GM21367 (cell line): ENCODE results near the gene BUD13.

Experiments
- ATAC-seq: cut with Tn5 transposase; IDR thresholded peaks from one replicate; pipeline ENCODE4 v1.9.1; 2021; ENCODE audit not compliant: unreplicated experiment

Gene BUD13

DNA sequence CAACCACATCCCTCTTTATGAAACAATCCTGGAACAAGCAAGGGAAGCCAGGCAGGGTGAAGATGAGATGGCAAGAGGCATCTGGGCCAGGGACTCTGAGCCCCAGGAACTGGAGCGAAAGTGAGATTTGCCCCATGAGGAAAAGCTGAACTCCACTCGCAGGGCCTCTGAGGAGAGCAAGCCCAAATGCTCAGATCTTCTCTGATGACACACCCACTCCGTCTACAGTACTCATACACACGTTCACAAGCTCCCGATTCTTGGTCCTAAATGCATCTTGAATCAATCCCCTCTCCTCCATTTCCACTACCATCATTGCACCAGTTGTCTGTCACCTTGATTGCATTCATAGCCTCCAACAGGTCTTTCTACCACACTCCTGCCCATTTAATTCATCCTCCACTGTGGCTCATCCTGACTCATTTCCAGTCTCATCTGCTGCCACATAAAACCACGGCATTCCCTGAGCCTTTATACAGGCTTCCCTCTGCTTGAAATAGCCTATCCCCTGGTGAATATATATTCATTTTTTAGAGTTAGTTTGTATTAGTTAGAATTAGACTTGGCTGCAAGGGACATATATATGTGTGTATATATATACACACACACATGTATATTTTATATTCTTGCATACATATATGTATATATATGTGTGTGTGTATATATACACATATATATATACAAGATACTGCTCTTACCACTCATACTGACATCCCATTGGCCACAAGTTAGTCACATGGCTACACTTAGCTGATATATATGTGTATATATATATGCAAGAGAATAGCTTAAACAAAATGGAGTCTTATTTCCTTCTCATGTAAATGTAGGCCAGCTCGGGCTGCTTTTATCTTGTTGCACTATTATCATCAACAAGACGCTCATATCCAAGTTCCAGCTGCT, 20.3 kb upstream of the BUD13 start:
- ATAC-seq, result no peak

DNA sequence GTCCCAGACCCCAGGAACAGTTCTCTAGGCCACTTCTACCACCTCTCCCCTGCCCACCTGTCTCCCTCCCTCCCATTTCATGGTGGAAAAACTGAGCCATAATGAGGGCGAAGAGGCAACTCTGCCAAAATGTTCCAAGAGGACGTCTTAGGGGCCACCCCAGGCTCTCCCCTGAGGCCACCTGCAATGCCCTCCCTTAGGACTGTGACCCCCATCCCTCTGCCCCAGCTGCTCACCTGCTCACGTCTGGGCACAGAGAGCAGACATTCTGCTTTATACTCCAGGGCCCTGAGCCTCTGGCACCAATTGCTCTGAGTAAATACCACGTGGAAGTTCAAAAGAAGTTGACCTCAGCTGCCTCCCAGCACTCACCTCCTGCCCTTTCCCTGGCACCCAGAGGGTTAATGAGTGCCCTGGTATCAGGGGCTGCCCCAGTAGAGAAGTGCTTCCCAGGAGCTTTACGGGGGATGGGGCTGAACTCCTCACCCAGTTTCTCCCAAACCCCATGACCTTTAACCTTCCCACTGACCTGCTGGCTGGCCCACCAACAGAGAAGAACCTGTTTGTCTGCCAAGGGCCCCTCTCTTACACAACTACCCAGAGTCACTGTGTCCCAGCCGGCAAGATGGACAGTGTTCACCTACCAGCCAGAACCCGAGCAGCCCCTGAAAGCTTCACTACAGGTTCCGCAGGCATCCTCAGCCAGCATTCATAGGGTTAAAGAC, 19.5 kb upstream of the BUD13 start:
- no peak for ATAC-seq

GRCh38 chr11:116791813-116792143, 19.0 kb upstream of the BUD13 start, which contains the start of gene APOA5:
Gene APOA5, minus strand, starts transcription at chr11:116791879. Its CDS starts 19 bp downstream, at chr11:116791860.
- no peak for ATAC-seq

GRCh38 chr11:116791002-116791812, 18.4 kb upstream of the BUD13 start:
- ATAC-seq, result no peak

- no peak for ATAC-seq
These were observed 17.6 kb upstream of the BUD13 start for GRCh38 chr11:116790167-116791001.

GRCh38 chr11:116788975-116789374, 16.2 kb upstream of the BUD13 start:
- ATAC-seq, result no peak

DNA sequence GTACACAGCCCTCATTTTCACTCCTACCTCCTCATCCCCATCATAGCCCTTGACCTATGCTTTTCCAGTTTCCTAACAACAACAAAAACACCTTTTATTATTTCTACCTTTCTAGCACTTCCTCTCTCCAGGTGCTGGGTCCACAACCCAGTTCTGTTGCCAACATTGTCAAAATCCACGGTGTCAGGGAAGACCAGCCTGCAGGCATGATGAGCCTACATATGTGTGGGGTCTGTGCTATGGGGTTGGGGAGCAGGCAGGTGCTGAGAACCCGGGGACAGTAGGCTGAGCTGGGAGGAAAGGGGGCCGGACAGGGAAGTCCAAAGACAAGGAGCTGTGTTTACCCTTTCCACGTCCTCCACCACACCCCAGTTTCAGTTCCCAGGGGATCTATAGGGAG, 15.7 kb upstream of the BUD13 start:
- no peak for ATAC-seq

DNA sequence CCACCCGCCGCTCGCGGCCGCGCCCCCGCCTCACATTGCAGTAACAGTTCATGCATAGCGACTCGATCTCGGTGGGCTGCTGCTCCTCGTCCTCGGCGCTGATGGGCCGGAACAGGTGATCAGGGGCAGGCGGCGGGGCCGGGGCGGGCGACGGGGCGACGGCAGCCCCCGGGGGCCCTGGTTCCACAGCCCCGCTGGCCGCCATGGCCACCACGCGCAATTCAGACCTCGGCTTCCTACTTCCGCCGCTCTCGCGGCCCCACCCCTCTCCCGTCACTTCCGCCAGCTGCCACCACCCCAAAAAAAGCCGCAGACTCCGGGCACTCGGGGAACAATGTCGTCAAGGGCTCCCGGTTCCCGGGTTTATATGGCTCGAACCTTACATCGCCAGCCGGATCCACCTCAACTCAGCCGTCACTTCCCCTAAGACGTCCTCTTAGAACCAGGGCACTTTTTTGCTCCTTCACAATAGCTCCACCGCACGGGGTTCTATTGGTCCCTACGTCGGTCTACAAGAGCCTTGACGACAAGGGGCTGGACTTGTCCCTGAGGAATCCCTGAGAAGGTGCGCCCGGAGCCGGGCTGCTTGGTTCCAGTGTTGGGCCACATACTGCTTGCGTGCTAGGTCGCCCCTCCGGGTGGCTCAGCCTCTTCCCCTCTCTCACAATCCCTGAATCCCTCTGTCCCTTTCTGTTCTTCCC, 15.1 kb upstream of the BUD13 start, which contains the start of gene ZPR1:
Gene ZPR1 (minus strand): TSS at position 238 of the 701 bp plus-strand sequence. CDS start 33 bp downstream, at position 205.
- ATAC-seq, result peak; percentile 80

DNA sequence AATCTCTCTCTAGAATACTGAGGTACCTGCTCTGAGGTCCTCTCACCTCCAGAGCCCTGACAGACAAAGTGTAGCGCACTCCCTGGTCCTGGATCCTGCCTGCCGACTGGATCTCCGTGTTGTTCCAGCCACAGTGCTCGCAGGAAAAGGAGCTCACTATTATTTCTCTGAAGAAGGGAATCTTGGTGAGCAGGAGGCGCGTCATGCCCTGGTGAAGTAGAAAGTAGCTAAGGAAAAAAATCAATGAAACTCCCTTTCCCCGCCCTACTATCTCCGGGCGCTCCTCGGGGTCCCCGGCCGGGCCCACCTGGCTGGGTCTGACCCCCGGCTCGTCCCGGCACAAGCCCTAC, 14.6 kb upstream of the BUD13 start:
- no peak for ATAC-seq

DNA sequence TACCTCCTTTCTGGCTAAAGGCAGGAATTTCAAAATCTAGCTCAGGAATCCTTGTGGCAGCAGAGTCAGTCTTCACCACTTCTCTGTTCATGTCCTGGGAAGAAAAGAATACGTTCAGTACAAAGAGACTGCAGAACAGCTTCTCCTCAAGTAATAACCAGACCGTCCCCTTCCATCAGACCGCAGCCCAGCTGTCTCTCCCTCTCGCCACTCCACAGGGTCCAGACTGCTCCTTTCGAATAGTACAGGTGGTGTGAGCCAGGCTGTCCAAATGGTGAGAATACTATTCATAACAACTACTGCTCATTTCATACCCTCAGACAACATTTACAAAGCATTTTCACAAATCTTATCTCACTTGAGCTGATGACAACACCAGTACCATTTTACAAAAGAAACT, 14.2 kb upstream of the BUD13 start:
- ATAC-seq, result no peak

- ATAC-seq, result no peak
These were observed 13.5 kb upstream of the BUD13 start for GRCh38 chr11:116786326-116786725.

DNA sequence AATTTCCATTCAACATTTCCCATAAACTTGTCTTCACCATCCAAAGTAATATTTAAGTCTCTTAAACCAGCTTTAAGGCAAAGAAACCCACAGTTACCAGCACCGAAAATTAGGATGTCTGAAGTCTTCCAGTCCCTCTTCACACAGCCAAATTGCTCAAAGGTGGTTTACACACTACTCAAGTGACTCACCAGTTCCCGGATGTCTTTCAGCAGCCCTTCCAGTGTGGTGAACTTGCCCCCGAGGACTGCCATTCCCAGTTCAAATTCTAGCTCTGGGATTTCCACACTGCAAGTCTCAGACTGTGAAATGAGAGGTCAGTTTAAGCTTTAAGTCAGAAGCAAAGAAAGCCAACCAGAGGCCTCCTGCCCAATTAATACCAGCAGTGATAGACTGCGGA, 9.9 kb upstream of the BUD13 start:
- ATAC-seq, result no peak

- no peak for ATAC-seq
These were observed 5.8 kb upstream of the BUD13 start for GRCh38 chr11:116778556-116778955.

DNA sequence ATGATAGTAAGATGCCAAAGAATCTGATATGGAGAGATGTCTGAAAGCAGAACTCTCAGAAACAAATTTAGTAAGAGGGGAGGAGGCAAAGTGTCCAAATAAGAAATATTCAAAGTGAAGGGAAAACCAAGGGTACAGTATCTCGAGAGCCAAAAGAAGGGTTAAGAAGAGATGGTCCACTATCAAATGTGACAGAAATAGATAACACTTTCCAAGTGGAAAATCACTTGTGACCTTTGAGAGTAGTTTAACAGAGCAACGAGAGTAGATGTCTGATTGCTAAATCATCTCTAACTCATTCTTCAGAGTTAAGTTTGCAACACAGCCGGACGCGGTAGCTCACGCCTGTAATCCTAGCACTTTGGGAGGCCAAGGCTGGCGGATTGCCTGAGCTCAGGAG, 4.3 kb upstream of the BUD13 start:
- ATAC-seq, result no peak

DNA sequence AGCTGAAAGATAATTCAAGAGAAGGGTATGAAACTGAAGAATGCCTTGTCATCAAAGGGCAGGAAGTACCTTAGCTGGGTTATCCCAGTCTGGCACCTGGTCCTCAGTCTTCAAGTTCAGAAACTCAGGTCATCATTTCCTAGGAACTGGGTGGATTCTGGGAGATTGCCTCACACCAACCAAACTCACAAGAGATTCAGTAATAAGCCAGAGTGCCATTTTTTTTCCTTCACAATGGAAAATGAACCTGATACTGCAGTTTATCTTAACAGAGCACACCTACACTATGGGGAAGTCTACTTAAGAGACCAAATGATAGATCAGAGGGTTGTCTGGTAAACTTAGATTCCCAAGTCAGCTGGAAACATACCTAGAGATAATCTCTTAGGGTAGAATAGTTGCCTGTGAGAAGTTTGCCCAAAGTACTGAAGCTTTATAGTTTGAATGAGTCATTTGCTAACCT, 3.8 kb upstream of the BUD13 start:
- no peak for ATAC-seq

DNA sequence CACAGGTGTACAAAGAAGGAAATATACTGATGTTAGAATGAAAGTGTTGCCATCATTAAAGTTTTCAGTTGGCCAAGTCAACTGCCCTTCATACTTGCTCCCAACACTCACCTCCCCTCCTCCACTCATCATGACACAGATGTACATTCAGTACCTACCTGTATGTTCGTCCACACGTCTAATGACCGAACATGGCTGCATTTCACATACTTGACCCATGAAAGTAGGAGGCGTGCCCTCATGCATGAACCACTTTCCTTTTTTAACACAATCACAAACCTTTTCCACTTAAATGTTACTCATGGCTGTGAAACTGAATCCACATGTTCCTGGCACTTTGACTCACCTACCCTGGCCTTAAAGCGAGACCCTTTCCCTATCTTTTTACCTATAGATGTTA, 3.2 kb upstream of the BUD13 start:
- ATAC-seq, result no peak

DNA sequence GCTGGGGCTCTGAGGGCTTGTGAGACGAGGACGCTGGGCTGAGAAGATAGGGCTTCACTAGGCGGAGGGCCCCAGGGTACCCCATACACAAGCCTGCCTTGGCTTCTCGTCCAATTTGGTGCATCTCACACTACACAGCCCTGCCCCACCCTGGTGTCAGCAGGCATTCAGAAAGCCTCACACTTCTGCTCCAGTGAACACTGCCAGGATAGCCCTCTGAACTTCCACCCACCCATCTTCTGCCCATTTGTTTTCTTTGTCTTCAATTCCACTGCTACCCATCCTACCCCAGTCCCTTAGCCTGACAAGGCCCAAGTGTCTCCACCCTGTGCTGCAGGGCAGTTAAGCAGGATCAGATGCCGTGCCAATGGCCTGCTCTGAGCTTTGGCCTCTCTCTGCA, 1.9 kb upstream of the BUD13 start:
- no peak for ATAC-seq

DNA sequence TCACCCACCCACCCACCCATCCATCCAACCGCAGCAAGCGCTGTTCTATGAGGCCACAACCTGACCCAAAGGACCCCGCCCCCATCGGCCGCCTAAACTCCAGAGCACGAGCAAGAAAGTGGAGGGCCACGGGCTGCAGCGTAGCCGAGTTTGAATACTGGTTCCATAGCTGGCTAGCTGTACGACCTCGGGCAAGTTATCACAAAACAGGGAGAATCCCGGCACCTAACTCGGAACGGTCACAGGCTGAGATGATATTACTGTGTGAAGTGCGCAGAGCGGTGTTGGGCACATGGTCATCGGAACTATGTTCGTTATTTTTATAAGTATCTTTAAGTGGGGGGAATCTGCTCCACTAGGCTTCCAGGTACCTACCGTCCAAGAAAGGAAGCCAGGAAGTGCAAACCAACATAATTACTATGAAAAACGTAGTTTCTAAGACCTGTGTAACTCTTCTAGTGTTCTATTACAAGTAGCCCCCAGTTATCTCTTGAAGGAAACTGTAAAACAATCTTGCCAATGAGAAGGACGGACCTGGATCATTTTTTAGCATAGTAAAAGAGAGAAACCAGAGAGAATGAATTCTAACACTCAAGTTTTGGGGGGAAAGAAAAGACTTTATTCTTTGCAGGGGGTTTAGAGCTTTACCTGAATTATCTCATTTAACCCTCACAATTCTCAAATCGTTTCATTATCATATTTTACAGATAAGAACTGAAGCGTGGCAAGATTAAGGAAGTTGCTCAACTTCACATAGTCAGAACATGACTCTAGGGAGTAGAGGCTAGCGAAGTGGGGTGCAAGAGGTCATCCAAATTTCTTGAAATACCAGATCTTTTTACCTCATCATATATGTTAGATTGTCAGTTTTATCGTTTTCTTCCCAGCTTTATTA, 663 bp upstream of the BUD13 start:
- ATAC-seq, result peak; percentile 28

DNA sequence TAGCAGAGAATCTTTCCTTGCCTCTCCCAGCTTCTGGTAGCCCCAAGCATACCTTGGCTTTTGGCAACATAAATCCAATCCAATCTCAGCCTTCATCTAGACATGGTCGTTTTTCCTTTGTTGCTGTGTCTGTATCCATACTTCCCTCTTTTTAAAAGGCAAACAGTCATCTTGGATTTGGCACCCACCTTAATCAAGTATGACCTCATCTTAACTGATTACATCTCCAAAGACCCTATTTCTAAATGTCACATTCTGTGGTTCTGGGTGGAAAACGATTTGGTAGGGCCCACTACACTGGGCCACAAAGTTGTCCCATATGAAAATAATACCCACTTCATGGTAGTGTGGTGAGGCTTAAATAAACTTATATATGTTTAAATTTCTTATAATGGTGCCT, 852 bp downstream of the BUD13 start:
- ATAC-seq, result no peak
